Measurements from ENCODE around the gene ZNF41.

DNA sequence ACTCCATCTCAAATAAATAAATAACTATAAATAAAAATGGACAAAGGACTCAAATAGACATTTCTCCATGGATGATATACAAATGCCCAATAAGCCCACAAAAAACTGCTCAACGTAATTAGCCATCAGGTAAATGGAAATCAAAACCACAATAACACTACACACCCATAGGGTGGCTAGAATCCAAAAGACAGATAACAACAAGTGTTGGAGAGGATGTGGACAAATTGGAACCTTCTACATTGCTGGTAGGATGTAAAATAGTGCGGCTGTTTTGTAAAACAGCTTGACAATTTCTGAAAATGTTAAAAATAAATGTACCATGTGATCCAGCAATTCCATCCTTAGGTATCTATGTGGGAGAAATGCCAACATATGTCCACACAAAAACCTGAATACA is 60.6 kb downstream of the ZNF41 start:
- TF ChIP-seq, protein P1, sequence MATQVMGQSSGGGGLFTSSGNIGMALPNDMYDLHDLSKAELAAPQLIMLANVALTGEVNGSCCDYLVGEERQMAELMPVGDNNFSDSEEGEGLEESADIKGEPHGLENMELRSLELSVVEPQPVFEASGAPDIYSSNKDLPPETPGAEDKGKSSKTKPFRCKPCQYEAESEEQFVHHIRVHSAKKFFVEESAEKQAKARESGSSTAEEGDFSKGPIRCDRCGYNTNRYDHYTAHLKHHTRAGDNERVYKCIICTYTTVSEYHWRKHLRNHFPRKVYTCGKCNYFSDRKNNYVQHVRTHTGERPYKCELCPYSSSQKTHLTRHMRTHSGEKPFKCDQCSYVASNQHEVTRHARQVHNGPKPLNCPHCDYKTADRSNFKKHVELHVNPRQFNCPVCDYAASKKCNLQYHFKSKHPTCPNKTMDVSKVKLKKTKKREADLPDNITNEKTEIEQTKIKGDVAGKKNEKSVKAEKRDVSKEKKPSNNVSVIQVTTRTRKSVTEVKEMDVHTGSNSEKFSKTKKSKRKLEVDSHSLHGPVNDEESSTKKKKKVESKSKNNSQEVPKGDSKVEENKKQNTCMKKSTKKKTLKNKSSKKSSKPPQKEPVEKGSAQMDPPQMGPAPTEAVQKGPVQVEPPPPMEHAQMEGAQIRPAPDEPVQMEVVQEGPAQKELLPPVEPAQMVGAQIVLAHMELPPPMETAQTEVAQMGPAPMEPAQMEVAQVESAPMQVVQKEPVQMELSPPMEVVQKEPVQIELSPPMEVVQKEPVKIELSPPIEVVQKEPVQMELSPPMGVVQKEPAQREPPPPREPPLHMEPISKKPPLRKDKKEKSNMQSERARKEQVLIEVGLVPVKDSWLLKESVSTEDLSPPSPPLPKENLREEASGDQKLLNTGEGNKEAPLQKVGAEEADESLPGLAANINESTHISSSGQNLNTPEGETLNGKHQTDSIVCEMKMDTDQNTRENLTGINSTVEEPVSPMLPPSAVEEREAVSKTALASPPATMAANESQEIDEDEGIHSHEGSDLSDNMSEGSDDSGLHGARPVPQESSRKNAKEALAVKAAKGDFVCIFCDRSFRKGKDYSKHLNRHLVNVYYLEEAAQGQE (IDR thresholded peaks at IDR 0.05; ENCODE audit: insufficient read depth in 1 of 2, low read depth in 2 of 2, low read length in 2 of 2): no peak
- TF ChIP-seq POLR2AphosphoS5 (IDR thresholded peaks at IDR 0.05; ENCODE audit: low read depth, low read length) (no peak), TAF1 (IDR thresholded peaks at IDR 0.05; ENCODE audit: borderline replicate concordance, insufficient read depth, low read length) (no peak), SIN3A (IDR thresholded peaks at IDR 0.05; ENCODE audit: borderline replicate concordance, insufficient read depth, low read length) (no peak), FOXP2 (optimal IDR thresholded peaks at IDR 0.05; ENCODE audit: borderline replicate concordance, extremely low read depth, extremely low read length, insufficient read depth) (no peak)
